Left lobe of liver (tissue), 1 donor: ENCODE results near the gene PCBP3. TPM values are rescaled to one million over a fixed set of nuclear protein-coding genes. Genes with fewer than 3 reads are reported as not detected.

Experiments used
- total RNA-seq: library from RNA; stranded (reverse); gene quantifications from one replicate; pipeline ENCODE4 v1.2.1, GENCODE V29; 2021
- donor health status: DM: no; HTN: yes; CAD: no.

Gene PCBP3
- total RNA-seq, 1 donor from 2014 or later, result 0.83 TPM

Other genes with a start within 250 kb of the PCBP3 start
- 499 TPM for gene COL18A1, start 238.6 kb upstream of the PCBP3 start, total RNA-seq
- 13.7 TPM for gene SLC19A1, start 101.3 kb upstream of the PCBP3 start, total RNA-seq